Activated CD4-positive, alpha-beta T cell treated with anti-CD3 and anti-CD28 coated beads for 48 hours (primary cell): ENCODE results near the gene MAPT.
"Not testable (repeated sequence)": the region's sequence is repeated elsewhere in the genome, so short reads cannot be mapped to it uniquely, and the experiment has no call there.

Source experiments
- DNase-seq: peaks from one replicate; pipeline ENCODE4 v3.0.0-alpha.2; 2020

Gene MAPT

GRCh38 chr17:45902892-45903346 is 8.6 kb downstream of the MAPT start:
- DNase-seq, result no peak

GRCh38 chr17:45904866-45905265 is 10.5 kb downstream of the MAPT start:
- no peak for DNase-seq

DNA sequence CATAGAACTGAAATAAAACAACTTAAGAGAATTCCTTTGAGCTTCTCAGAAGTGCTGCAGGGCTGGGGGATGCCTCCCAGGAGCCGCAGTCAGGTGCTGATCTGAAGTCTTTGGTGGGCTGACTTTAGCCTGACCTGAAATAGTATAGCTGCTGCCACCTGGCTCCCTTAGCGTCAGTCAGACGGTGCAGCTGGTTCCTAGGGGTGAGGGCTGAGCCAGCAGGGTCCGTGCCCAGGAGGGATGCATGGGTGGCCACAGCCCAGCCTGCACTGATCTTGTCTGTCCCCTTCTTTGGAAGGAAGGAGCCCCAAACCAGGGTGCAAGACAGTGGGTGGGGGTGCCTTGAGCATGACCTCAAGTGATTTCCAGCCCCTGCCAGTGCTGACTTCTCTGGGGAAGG is 11.5 kb downstream of the MAPT start:
- no peak for DNase-seq

DNA sequence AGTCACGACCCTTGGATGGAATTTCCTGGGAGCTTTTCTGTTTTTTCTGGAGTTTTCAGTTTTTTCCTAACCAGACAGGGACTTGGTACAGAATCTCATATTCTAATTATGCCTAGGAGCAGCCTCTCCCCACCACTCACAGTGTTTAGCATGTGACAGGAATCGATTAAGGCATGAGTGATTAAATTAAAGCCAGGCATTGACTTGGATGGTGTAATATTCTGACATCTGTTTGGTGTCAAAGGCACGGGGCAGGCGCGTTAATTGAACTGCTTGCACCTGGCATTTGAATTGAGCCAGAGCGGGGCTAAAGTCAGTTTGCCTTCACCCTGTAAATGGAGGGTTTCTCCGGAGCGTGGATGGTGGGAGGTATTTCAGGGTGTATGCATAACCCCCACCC is 11.9 kb downstream of the MAPT start:
- no peak for DNase-seq

- DNase-seq, result peak; percentile 63
Observed at GRCh38 chr17:45906927-45907622, 12.7 kb downstream of the MAPT start.

- no peak for DNase-seq
Observed at GRCh38 chr17:45907750-45908395, 13.5 kb downstream of the MAPT start.

DNA sequence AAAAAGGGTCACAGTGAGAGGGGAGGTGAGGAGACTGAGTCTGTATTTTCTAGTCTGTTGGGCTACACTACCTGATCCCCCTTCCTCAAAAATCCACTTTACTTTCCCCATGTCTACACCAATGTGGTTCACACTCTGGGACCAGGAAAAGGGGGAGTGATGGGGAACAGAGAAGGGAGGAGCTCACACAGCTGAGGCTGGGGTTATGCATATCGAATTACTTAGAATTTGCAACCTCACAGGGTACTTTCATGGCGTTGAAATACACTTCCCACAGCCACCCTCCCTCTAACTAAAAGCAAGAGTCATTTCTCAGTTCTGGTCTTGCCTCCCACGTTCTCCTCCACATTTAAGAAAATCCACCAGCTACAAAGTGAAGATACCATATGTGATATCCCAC is 14.1 kb downstream of the MAPT start:
- peak; percentile 30 for DNase-seq

GRCh38 chr17:45908935-45909334 is 14.6 kb downstream of the MAPT start:
- DNase-seq, result no peak

- DNase-seq, result no peak
Observed at GRCh38 chr17:45910667-45911066, 16.3 kb downstream of the MAPT start.

DNA sequence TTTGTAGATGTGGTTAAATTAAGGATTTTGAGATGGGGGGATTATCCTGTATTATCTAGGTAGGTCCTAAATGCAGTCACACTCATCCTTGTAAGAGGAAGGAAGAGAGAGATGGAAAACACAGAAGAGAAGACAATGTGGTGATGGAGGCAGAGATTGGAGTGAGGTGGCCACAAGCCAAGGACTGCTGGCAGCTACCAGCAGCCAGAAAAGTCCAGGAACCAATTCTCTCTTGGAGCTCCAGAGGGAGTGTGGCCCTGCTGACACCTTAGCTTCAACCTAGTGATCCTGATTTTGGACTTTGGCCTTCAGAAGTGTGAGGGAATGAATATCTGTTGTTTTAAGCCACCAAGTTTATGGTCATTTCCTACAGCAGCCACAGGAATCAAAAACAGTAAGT is 18.0 kb downstream of the MAPT start:
- DNase-seq, result no peak

GRCh38 chr17:45913030-45913429 is 18.7 kb downstream of the MAPT start:
- not testable (repeated sequence) for DNase-seq

- DNase-seq, result no peak
Observed at GRCh38 chr17:45914047-45914717, 19.8 kb downstream of the MAPT start.

DNA sequence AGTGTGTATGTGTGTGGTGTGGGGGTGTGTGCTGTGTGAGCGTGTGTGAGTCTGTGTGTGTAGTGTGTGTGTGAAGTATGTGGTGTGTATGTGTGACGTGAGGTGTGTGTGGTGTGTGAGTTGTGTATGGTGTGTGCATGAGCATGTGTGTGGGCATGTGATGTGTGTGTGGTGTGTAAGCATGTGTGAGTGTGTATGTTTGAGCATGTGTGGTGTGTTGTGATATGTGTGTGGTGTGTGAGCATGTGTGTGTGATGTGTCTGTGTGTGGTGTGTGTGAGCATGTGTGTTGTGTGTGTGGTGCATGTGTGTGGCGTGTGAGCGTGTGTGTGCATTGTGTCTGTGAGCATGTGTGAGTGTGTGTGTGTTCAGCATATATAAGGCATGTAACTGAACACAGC is 20.9 kb downstream of the MAPT start:
- DNase-seq, result no peak

GRCh38 chr17:45917081-45917480 is 22.7 kb downstream of the MAPT start:
- DNase-seq, result no peak

GRCh38 chr17:45918241-45918745 is 23.9 kb downstream of the MAPT start:
- no peak for DNase-seq

GRCh38 chr17:45919136-45919535 is 24.8 kb downstream of the MAPT start:
- DNase-seq, result no peak

GRCh38 chr17:45920083-45920482 is 25.7 kb downstream of the MAPT start:
- DNase-seq, result no peak

- DNase-seq, result no peak
Observed at GRCh38 chr17:45923511-45924268, 29.3 kb downstream of the MAPT start.

DNA sequence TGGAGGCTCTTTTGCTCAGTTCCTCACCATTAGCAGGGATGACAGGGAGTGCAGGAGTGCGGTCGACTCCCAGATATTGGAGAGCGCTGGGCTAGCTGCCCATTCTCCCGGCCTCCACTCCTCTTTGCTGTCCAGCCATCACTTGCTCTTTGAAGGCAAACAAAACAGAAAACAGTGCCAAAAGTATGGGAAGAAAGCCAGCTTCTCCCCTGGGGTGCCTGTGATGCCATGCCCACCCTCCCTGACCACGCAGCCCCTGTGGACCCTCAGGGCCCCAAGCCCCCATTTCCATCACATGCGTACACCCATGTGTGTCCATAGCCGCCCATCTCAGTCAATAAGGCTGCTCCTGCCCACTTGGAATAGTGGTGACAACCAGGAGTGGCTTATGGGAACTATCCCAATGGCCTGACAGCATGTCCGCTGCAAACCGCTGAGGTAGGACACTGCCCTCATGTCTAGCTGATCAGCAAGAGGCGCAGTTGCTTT is 30.0 kb downstream of the MAPT start:
- no peak for DNase-seq

DNA sequence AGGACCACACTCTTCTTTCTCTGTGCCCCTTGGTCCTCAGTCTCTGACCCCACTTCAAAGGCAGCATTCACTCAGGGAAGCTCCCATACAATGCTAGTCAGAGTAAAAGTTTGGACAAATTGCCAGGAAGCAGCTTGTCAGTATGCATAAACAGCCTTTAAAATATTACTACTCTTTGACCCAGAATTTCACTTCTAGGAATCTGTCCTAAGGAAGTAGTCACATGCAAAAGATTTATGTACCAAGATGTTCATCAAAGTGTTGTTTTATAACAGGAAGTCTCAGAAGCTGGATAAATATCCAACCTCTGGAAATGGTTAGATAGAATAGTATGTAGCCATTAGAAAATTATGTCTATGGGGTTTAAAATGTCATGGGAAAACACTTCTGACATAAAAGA is 31.0 kb downstream of the MAPT start:
- no peak for DNase-seq

DNA sequence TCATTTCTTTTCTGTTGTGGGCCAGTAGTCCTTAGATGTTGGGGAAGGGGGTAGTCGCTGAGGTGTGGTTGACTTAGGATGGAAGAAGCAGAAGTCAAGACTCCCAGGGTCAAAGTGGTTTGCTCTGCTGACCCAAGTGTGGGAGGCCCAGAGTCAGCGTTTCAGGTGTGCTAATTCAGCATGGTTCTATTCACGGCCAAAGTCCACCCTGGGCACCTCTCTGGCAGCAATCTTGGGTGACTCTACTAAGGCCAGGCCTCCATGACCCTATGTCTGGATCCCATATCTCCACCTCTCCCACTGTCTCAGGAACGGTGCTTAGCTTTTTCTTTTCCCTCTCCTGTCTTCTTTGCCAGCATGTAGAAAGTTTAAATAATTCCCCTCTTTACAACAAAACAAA is 32.9 kb downstream of the MAPT start:
- DNase-seq, result no peak

DNA sequence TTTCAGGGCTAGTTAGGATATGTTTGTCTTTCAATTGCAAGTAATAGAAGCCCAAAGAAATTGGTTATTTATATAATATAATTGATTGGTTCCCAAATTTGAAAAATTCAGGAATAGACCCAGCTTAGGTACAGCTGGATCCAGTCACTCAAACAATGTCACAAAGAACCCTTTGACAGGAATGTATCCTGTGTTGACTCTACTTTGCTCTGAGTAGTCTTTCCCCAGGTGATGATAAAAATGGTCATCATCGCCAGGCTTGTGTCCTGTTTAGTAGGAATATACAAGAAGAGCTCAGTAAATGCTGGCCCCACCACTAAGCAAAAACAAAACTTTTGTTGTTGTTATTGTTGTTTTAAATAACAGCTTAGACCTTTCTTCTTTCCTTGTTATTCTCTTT is 35.0 kb downstream of the MAPT start:
- DNase-seq, result no peak

DNA sequence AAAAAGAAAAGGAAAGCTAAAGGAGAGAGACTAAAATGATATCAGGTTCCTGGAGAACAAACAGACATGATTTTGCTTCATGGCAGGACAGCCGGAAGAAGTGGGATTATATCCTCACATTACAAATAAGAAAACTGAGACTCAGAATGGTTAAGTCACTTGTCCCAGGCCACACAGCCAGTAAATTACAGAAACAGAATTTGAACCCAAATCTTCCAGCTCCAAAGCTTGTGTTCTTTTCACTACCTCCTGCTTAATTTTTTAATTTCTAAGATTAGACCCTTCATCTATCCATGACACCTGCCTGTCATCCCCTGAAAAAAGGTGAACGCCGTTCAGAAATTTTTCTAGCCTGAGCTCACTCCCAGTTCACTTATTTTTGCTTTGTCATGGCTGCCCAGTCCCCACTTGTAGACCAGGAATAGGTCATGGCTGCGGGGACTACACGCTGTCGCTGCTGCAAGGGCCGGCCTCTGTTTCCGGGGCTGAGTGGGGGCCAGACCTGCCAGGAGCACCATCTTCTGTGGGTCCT is 36.1 kb downstream of the MAPT start:
- DNase-seq, result no peak
